LNCaP clone FGC (cell line): ENCODE measurements around the gene DOCK7.
A peak's percentile ranks its signal among the peaks of the same experiment; 100 is the strongest.

Source experiments
- DNase-seq: peaks from one replicate; pipeline ENCODE4 v3.0.0-alpha.2; 2011; ENCODE audit warnings: low read depth
- H3K4me3 ChIP-seq: 2 replicates; pipeline ENCODE4 v1.5.1; 2011; ENCODE audit warnings: mild to moderate bottlenecking, low read depth, low read length, control low read depth
- TF ChIP-seq, protein P1 (sequence below): IDR thresholded peaks from 2 replicates; pipeline ENCODE4 v1.5.1; 2012; ENCODE audit warnings: mild to moderate bottlenecking; ENCODE audit not compliant: control insufficient read depth, insufficient read depth; ENCODE audit errors: extremely low read depth

The DOCK7 gene, protein sequence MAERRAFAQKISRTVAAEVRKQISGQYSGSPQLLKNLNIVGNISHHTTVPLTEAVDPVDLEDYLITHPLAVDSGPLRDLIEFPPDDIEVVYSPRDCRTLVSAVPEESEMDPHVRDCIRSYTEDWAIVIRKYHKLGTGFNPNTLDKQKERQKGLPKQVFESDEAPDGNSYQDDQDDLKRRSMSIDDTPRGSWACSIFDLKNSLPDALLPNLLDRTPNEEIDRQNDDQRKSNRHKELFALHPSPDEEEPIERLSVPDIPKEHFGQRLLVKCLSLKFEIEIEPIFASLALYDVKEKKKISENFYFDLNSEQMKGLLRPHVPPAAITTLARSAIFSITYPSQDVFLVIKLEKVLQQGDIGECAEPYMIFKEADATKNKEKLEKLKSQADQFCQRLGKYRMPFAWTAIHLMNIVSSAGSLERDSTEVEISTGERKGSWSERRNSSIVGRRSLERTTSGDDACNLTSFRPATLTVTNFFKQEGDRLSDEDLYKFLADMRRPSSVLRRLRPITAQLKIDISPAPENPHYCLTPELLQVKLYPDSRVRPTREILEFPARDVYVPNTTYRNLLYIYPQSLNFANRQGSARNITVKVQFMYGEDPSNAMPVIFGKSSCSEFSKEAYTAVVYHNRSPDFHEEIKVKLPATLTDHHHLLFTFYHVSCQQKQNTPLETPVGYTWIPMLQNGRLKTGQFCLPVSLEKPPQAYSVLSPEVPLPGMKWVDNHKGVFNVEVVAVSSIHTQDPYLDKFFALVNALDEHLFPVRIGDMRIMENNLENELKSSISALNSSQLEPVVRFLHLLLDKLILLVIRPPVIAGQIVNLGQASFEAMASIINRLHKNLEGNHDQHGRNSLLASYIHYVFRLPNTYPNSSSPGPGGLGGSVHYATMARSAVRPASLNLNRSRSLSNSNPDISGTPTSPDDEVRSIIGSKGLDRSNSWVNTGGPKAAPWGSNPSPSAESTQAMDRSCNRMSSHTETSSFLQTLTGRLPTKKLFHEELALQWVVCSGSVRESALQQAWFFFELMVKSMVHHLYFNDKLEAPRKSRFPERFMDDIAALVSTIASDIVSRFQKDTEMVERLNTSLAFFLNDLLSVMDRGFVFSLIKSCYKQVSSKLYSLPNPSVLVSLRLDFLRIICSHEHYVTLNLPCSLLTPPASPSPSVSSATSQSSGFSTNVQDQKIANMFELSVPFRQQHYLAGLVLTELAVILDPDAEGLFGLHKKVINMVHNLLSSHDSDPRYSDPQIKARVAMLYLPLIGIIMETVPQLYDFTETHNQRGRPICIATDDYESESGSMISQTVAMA (N-terminal part only)

DNA sequence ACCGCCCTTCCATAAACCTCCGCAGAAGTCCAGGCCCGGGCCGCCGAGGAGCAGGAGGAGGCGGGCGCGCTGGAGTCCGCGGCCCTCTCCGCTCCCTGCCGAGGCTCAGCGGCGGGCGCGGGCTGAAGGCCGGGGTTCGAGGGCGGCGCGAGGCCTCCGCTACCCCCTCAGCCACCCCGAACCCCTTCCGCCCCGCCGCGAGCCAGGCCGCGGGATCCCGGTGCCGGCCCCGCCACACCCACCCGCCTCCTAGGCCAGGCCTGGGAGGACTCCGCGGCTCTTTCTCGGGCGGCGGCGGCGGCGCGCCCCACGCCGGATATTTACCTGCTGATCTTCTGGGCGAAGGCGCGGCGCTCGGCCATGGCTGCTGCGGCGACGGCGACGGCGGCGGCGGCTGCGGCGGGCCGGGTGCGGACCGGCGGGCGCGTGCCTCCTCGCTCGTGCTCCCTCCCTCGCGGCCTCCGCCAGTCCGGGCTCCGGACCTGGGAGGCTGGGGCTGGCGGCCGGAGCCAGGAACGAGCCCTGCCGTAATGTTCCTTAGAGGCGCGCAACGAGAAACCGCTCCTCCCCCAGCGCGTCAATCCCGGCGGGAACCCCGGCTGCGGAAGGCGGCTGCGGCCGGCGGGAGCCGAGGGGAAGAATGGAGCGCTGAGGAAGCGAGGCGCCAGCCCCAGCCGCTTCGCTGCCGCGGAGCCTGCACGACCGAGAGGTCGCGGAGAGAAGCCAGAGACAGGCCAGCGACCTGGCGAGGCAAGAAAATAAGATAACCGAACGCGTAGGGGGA is at the start of gene DOCK7:
Gene DOCK7, minus strand, starts transcription at position 484 of the 784 bp plus-strand sequence. Its CDS starts 122 bp downstream, at position 362.
- TF ChIP-seq, protein P1, sequence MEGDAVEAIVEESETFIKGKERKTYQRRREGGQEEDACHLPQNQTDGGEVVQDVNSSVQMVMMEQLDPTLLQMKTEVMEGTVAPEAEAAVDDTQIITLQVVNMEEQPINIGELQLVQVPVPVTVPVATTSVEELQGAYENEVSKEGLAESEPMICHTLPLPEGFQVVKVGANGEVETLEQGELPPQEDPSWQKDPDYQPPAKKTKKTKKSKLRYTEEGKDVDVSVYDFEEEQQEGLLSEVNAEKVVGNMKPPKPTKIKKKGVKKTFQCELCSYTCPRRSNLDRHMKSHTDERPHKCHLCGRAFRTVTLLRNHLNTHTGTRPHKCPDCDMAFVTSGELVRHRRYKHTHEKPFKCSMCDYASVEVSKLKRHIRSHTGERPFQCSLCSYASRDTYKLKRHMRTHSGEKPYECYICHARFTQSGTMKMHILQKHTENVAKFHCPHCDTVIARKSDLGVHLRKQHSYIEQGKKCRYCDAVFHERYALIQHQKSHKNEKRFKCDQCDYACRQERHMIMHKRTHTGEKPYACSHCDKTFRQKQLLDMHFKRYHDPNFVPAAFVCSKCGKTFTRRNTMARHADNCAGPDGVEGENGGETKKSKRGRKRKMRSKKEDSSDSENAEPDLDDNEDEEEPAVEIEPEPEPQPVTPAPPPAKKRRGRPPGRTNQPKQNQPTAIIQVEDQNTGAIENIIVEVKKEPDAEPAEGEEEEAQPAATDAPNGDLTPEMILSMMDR, result peak; percentile 11; the same call in 1 of the 2 replicates
- peak; percentile 63 for DNase-seq
- peak within 1 kb of the TSS; percentile 80 for H3K4me3 ChIP-seq

DNA sequence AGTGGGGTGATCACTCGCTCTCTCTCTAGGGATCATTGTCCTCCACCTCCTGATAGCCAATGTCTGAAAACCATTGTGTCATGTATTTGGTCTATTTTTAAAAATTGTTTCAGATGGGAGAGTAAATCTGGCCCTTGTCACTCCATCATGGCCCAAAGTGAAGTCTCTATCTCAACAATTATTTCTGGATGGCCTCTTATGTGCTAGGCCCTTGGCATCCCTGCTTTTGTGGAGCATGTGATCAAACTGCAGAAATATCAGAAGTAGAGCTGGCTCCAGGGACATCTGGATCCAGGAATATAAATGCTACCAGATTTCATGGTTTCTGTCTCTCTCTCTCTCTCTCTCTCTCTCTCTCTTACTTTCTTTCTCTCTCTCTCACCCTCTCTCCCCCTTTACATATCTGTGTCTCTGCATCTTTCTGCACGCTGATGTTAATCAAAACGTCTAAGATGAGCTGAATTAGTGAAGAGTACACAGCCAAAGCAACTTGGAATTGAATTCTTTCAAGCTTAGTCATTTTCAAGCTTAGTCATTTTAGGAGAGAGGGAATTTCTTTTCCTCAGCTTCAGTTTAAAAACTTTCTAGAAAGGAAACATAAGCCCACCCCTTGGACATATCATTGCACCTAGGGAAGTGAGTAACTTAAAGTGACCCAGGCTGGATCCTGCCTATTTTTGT is 47.4 kb upstream of the DOCK7 start:
- H3K4me3 ChIP-seq, result no peak overlapping the region
- TF ChIP-seq, protein P1, result no peak
- DNase-seq, result no peak

DNA sequence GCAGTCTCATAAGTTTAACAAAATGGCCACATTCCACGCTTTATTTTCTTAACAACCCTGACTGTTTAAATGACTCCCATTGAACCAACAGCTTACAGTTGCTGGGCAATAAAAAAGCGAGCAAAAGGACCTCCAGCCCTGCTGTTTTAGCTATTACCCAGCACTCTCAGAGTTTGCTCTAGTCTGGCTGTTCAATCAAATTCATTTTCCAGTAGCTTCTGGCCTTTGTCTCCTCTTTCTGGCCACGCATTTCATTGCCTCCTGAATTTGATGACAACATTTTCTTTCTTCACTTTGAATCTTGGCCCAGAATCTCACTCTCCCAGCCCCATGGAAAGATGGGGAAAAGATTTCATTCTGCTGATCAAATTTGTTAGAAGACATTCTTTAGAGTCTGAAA is 44.1 kb upstream of the DOCK7 start:
- TF ChIP-seq, protein P1, result peak; percentile 11; the same call in 1 of the 2 replicates
- H3K4me3 ChIP-seq, result no peak overlapping the region
- DNase-seq, result no peak

DNA sequence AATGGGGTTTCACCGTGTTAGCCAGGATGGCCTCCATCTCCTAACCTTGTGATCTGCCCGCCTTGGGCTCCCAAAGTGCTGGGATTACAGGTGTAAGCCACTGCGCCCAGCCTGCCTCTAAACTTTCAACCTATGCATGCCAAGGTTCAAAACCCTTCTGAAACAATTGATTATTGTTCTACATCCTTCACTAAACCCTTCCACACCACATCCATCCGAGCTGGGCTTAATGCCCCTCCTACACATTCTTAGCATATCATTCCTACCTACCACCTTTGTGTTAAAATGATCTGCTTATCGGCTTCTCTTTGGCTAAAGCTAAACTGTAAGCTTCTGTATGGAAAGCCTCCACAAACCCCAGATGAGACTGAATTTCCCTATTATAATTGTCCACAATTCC is 40.8 kb upstream of the DOCK7 start:
- no peak for DNase-seq
- no peak overlapping the region for H3K4me3 ChIP-seq
- TF ChIP-seq, protein P1, result no peak

DNA sequence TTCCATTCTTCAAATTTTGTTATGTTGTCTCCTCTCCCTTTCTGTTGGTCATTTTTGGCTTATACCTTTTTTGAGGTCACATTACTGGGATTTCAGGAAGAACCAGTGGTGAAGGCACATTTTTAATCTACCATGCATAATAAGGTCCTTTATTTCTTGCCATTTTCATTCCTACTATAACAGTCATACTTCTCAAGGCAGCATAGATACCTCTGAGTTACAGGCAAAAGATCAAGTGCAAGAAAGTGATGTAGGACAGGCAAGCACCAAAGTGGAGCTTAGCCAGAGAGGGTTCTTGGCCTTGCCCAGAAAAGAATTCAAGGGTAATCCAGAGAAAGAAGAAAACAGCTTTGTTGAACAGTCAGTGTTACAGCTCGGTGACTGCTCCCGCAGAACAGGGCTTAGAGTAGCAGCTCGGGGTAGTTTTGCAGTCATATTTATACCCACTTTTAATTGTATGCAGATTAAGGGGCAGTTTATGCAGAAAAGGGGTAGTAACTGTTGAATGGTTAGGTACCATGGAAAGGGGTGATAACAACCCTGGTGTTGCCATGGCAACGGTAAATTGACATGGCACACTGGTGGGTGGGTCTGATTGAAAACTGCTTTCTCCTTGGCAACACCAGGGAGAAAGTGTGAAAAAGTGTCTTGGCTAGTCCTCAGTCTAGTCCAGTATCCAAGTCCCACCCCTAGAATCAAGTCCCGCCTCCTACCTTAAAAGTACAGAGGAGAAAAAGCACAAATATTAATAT is 39.6 kb upstream of the DOCK7 start:
- TF ChIP-seq, protein P1, result no peak
- DNase-seq, result no peak
- H3K4me3 ChIP-seq, result no peak overlapping the region
